Muscle layer of colon (tissue), 2 donors: ENCODE measurements around the gene CASQ2.
A peak's percentile ranks its signal among the peaks of the same experiment; 100 is the strongest.
"Not testable (repeated sequence)": the region's sequence is repeated elsewhere in the genome, so short reads cannot be mapped to it uniquely, and the experiment has no call there.

Experiments
- H3K27ac ChIP-seq: one replicate; pipeline ENCODE4 v1.7.0; 2013; ENCODE audit warnings: low read depth, mild to moderate bottlenecking, low read length, moderate library complexity
- H3K27me3 ChIP-seq, 2 donors: one replicate each; pipeline ENCODE4 v1.7.0; 2013; ENCODE audit warnings: low read length in 2 of 2, mild to moderate bottlenecking in 2 of 2; ENCODE audit not compliant: insufficient read depth in 2 of 2, control insufficient read depth in 1 of 2
- H3K36me3 ChIP-seq: one replicate; pipeline ENCODE4 v1.7.0; 2013; ENCODE audit warnings: mild to moderate bottlenecking, low read length; ENCODE audit not compliant: insufficient read depth
- H3K4me1 ChIP-seq: one replicate; pipeline ENCODE4 v1.7.0; 2013; ENCODE audit warnings: mild to moderate bottlenecking, low read length; ENCODE audit not compliant: insufficient read depth
- H3K4me3 ChIP-seq, 2 donors: one replicate each; pipeline ENCODE4 v1.7.0; 2013; ENCODE audit warnings: low read length in 2 of 2, low read depth in 1 of 2, mild to moderate bottlenecking in 1 of 2, moderate library complexity in 1 of 2
- H3K9ac ChIP-seq: one replicate; pipeline ENCODE4 v1.7.0; 2013; ENCODE audit warnings: low read length
- H3K9me3 ChIP-seq: one replicate; pipeline ENCODE4 v1.7.0; 2013; ENCODE audit warnings: mild to moderate bottlenecking, low read length
- donor health status: abdominal sarcoma.
- donor health status: Adenocarcinoma of cecum.

CASQ2 gene

GRCh38 chr1:115779075-115779474 lies 10.6 kb upstream of the CASQ2 start:
- H3K4me1 ChIP-seq, H3K36me3 ChIP-seq, H3K9ac ChIP-seq, H3K27ac ChIP-seq, H3K4me3 ChIP-seq, H3K9me3 ChIP-seq, H3K27me3 ChIP-seq: not testable (repeated sequence)

- Histone ChIP-seq H3K9ac (no peak overlapping the region), H3K27ac (no peak overlapping the region), H3K4me3 (no peak overlapping the region), H3K36me3 (no peaks in the 10 kb centered on the region), H3K4me1 (peaks cover 13% of the 10 kb centered on the region), H3K27me3 (no peaks in the 10 kb centered on the region), H3K9me3 (no peaks in the 10 kb centered on the region)
These were observed 3.4 kb upstream of the CASQ2 start for GRCh38 chr1:115771847-115772457.

DNA sequence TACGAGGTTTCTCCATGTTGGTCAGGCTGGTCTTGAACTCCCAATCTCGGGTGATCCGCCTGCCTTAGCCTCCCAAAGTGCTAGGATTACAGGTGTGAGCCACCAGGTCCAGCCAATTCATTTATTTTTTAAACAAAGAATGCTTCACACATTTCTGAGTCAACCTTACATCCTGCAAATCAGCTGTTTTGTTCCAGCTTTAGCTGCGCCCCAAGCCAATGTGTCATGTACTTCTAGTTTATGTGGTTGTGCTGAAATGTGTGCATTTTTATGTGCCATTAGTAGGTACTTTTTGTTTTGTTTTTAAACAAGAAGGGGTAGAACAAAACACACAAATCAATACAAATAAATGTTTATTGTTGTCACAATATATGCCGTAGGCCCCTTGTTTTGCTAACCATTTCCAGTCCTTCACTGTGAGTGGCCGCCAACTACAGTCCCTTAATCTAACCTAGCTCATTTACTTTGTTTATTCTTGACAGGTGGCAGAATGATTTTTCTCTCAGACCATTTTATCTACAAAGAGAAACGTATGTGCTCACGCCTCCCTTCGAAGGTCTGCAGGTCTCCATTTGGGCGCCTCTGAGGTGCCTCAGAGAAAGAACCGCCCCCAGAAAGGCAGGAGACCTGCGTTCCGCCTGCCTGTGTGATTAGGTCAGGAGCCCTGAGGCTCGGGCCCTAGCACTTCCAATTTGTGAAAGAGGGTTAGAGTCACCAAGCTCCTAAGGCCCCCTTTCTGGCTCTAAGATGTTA lies 2.8 kb upstream of the CASQ2 start:
- H3K9ac ChIP-seq, result no peak overlapping the region
- no peaks in the 10 kb centered on the region for H3K27me3 ChIP-seq
- H3K4me1 ChIP-seq, result peaks cover 13% of the 10 kb centered on the region
- H3K9me3 ChIP-seq, result no peaks in the 10 kb centered on the region
- H3K27ac ChIP-seq, result no peak overlapping the region
- H3K4me3 ChIP-seq, result no peak overlapping the region
- H3K36me3 ChIP-seq, result no peaks in the 10 kb centered on the region

DNA sequence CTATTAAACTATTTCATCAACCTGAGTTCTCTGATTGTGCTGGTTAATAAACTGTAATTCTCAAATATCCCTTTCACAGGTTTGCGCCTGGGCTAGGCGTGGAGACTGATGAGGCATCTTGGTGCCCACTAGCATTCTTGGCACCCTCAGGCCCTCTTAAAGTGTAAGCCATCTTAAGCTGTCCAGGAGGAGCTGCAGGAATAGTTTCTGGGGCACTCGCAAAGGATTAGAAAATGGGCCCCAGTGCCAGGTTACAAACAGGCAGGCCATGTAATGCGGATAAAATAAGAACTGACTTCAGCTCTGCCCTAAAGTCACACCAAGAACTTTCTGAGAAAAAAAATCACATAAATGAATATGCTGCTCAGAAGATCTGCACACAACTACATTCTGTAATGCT lies 1.1 kb downstream of the CASQ2 start:
- H3K4me1 ChIP-seq, result peaks cover 17% of the 10 kb centered on the region
- H3K27me3 ChIP-seq, result no peaks in the 10 kb centered on the region
- peak overlapping the region; percentile 50 for H3K27ac ChIP-seq
- peak overlapping the region; percentile 15 to 60 for H3K4me3 ChIP-seq
- no peaks in the 10 kb centered on the region for H3K9me3 ChIP-seq
- H3K9ac ChIP-seq, result peak overlapping the region; percentile 79
- no peaks in the 10 kb centered on the region for H3K36me3 ChIP-seq

DNA sequence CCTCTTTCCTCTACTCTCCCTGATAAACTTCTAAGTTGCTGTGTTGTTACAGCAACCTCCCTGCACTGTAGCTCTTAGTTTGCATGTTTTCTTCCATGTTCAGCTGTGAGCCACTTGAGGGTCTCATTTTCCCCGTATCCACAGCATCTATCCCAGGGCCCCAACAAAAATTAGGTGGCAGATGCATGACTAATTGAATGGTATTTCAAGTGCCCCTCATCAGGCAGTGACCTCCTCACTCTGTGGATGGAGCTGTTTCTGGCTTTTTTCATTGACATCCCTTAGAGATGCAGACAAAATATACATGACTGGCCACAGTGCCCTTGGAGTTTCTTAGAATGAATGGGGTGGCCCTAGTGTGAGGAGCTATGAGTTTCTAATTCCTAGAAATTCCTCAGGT lies 3.4 kb downstream of the CASQ2 start:
- no peaks in the 10 kb centered on the region for H3K27me3 ChIP-seq
- H3K4me1 ChIP-seq, result peaks cover 9% of the 10 kb centered on the region
- no peaks in the 10 kb centered on the region for H3K9me3 ChIP-seq
- no peak overlapping the region for H3K27ac ChIP-seq
- H3K4me3 ChIP-seq, result no peak overlapping the region
- H3K9ac ChIP-seq, result no peak overlapping the region
- no peaks in the 10 kb centered on the region for H3K36me3 ChIP-seq

DNA sequence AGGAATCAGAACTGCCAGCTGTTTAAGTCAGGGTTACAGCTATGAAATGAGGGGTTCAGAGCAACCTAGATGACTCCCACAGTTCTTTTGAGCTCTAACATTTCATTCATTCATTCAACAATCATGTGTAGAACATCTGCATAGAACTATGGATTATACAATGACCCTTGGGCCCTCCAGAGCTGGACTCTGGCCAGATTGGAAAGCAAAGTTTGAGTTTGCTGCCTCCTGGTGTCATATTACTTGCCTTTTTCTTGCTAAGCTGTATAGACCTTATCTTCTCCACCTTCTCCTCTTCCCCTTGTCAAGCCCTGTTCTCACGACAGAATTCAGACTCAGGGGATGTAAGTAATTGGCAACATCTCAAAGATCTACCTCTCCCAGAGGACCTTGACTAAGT lies 4.0 kb downstream of the CASQ2 start:
- Histone ChIP-seq H3K27me3 (no peaks in the 10 kb centered on the region), H3K36me3 (no peaks in the 10 kb centered on the region), H3K4me3 (no peak overlapping the region), H3K27ac (no peak overlapping the region), H3K4me1 (peaks cover 9% of the 10 kb centered on the region), H3K9ac (no peak overlapping the region), H3K9me3 (no peaks in the 10 kb centered on the region)

DNA sequence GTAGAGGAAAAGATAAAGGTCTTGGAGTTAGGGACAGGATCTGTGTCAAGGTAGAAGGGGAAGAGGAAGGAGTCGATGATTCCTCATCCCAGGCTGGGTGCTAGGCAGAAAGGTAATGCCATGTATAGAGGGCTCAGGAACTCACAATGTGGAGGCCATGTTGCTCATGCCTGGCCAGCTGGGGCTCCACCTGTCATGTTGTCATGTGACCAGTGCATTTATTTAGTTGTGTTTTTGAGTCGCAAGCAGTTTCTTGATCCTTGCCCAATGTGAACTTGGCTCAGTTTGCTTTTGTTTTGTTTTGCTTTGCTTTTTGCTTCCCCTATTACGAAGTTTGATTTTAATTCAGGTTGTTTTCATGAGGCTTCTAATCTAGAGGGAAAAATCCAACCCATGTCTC lies 5.7 kb downstream of the CASQ2 start:
- Histone ChIP-seq H3K4me3 (no peak overlapping the region), H3K27ac (no peak overlapping the region)

GRCh38 chr1:115761601-115762302 lies 6.8 kb downstream of the CASQ2 start:
- Histone ChIP-seq H3K27ac (no peak overlapping the region), H3K9ac (no peak overlapping the region), H3K36me3 (no peaks in the 10 kb centered on the region), H3K4me1 (peaks cover 4% of the 10 kb centered on the region), H3K27me3 (no peaks in the 10 kb centered on the region), H3K9me3 (no peaks in the 10 kb centered on the region), H3K4me3 (no peak overlapping the region)

More for the DNA sequence above, 5.7 kb downstream of the CASQ2 start:
- H3K36me3 ChIP-seq, result no peaks in the 10 kb centered on the region
- no peak overlapping the region for H3K9ac ChIP-seq
- peaks cover 4% of the 10 kb centered on the region for H3K4me1 ChIP-seq
- H3K27me3 ChIP-seq, result no peaks in the 10 kb centered on the region
- H3K9me3 ChIP-seq, result no peaks in the 10 kb centered on the region

GRCh38 chr1:115757856-115758255 lies 10.7 kb downstream of the CASQ2 start:
- Histone ChIP-seq H3K4me3 (no peak overlapping the region), H3K36me3 (no peaks in the 10 kb centered on the region), H3K9ac (no peak overlapping the region), H3K27me3 (no peaks in the 10 kb centered on the region), H3K9me3 (no peaks in the 10 kb centered on the region), H3K27ac (no peak overlapping the region), H3K4me1 (peaks cover 11% of the 10 kb centered on the region)

DNA sequence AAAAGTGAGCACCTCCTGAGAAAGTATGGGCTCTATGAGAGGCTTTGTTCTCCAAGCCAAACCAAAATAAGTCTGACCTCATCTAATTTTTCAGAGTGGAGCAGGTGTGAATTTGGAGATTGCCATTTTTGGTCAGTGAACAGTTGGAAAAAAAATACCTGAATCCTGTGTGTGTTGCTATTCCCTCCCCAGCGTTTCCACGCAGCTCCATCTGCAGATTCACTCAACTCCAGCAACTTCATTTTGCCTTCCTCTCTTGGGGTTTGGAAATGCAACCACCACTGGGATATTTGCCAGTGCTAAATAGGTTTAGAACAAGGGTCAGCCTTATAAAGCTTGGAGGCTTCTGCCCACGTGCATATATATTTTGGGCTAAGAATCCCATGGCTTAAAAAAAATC lies 11.2 kb downstream of the CASQ2 start:
- Histone ChIP-seq H3K9me3 (no peaks in the 10 kb centered on the region), H3K36me3 (no peaks in the 10 kb centered on the region), H3K27me3 (no peaks in the 10 kb centered on the region), H3K4me1 (peaks cover 11% of the 10 kb centered on the region), H3K27ac (no peak overlapping the region), H3K9ac (no peak overlapping the region), H3K4me3 (no peak overlapping the region)

DNA sequence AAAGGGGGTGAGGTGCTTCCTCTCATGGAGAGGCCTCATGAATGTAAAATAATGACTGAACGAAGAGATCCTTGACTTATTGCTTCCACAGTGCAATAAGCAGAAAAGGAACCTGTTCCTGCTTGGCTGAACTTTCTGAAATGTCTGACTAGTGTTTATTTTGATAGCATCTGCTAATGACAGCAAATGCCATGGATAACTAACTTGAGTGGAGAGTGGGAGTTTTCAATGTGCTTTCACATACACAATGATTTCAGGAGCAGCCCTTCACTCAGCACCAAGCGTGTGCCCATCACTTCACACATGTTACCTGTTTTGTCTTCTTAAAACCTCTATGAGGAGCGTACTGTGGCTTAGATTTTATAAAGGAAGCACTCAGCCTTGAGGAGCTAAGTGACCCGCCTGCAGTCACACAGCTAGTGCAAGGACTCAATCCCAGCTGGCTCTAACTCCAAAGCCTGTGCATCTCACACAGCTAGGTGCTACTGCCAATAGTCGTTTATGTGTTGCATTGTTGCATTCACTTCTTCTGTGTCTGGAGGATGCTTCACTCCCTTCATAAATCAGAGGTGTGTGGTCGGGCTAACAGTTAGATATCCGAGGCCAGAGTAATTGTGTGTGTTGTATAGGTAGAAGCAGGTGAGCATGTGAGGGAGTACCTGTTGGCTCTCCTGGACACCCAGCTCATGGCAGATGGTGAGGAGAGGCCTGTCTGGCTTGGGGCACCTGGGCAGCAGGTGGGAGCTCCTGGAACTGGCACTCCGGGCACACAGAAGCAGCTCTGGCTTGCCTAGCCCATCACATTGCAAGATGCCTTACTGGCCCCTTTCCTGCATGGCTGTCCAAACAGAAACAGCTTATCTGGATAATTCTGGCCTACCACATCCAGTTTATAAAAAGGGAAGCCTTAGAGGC lies 12.8 kb downstream of the CASQ2 start:
- Histone ChIP-seq H3K4me3 (no peak overlapping the region), H3K27ac (no peak overlapping the region), H3K9me3 (no peaks in the 10 kb centered on the region), H3K27me3 (no peaks in the 10 kb centered on the region), H3K9ac (no peak overlapping the region), H3K36me3 (no peaks in the 10 kb centered on the region), H3K4me1 (peaks cover 11% of the 10 kb centered on the region)
